ENCODE results near the gene MYRFL. TPM values are rescaled to one million over a fixed set of nuclear protein-coding genes. Genes with fewer than 3 reads are reported as not detected.

The MYRFL gene
- total and polyA plus RNA-seq, 5 donors from 2014 or later, result not detected

DNA sequence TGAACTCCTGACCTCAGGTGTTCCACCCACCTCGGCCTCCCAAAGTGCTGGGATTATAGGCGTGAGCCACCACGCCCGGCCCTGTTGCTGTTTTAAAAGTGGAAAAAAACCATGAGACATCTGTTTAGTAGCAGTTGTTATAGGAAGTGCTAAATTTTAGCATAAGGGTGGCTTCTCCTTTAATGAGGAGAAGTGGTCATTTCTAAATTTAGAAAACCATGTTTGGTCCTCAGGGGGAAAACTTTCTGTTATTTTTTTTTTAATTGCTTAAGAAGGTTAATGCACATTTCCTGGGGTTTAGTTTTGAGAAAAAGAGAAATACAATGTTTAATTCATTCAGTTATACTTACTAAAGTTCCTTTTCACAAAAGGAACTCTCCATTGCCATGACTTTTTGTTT lies 102.1 kb downstream of the MYRFL start:
- H3K4me1 ChIP-seq (ENCODE audit: control insufficient read depth, insufficient read depth, low read length, poor library complexity, severe bottlenecking), result no peaks in the 10 kb centered on the region
- DNase-seq (no peak), ATAC-seq (ENCODE audit: low read depth in 2 of 2) (no peak)
- H3K9me3 Mint-ChIP-seq, result no peaks in the 10 kb centered on the region
- H3K36me3 Mint-ChIP-seq, result no peaks in the 10 kb centered on the region
- H3K9me3 ChIP-seq (ENCODE audit: control insufficient read depth in 2 of 2, low read length in 2 of 2), result no peaks in the 10 kb centered on the region
- H3K27ac ChIP-seq (ENCODE audit: insufficient read depth, low read length, poor library complexity, severe bottlenecking), result no peak overlapping the region
- no peak overlapping the region for H3K4me3 Mint-ChIP-seq
- H3K4me1 Mint-ChIP-seq, result no peaks in the 10 kb centered on the region
- no peak overlapping the region for H3K4me3 ChIP-seq (ENCODE audit: low read depth, low read length)
- H3K27me3 ChIP-seq (ENCODE audit: control insufficient read depth, insufficient read depth, low read length), result no peaks in the 10 kb centered on the region
- no peak overlapping the region for H3K27ac Mint-ChIP-seq
- no peaks in the 10 kb centered on the region for H3K36me3 ChIP-seq (ENCODE audit: control insufficient read depth, insufficient read depth, low read length)
- H3K27me3 Mint-ChIP-seq, result peaks cover 10% of the 10 kb centered on the region

DNA sequence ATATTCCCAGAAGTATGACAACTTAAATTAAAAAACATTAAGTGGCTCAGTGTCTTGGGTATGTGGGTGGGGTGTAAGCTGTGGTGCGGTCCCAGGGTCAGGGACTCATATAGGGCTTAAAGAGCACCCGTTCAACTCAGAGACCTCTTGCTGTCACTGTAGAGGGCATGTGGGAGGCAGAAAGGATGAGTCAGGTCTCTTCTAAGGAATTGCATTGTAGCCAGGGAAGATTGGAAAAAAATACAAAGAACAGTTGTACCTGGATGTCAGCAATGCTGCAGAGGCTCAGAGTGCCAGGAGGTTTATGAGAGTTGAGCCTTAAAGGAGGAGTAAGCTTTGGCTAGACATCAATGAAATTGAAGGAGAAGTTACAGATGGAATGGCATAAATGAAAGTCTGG lies 104.1 kb downstream of the MYRFL start:
- no peak overlapping the region for H3K4me3 Mint-ChIP-seq
- no peaks in the 10 kb centered on the region for H3K9me3 Mint-ChIP-seq
- peaks cover 10% of the 10 kb centered on the region for H3K27me3 Mint-ChIP-seq
- Histone ChIP-seq H3K4me3 (ENCODE audit: low read depth, low read length) (no peak overlapping the region), H3K36me3 (ENCODE audit: control insufficient read depth, insufficient read depth, low read length) (no peaks in the 10 kb centered on the region), H3K4me1 (ENCODE audit: control insufficient read depth, insufficient read depth, low read length, poor library complexity, severe bottlenecking) (no peaks in the 10 kb centered on the region), H3K9me3 (ENCODE audit: control insufficient read depth in 2 of 2, low read length in 2 of 2) (no peaks in the 10 kb centered on the region), H3K27me3 (ENCODE audit: control insufficient read depth, insufficient read depth, low read length) (no peaks in the 10 kb centered on the region), H3K27ac (ENCODE audit: insufficient read depth, low read length, poor library complexity, severe bottlenecking) (no peak overlapping the region)
- H3K27ac Mint-ChIP-seq, result no peak overlapping the region
- no peaks in the 10 kb centered on the region for H3K4me1 Mint-ChIP-seq
- DNase-seq, result no peak
- no peaks in the 10 kb centered on the region for H3K36me3 Mint-ChIP-seq
- no peak for ATAC-seq (ENCODE audit: low read depth in 2 of 2)

DNA sequence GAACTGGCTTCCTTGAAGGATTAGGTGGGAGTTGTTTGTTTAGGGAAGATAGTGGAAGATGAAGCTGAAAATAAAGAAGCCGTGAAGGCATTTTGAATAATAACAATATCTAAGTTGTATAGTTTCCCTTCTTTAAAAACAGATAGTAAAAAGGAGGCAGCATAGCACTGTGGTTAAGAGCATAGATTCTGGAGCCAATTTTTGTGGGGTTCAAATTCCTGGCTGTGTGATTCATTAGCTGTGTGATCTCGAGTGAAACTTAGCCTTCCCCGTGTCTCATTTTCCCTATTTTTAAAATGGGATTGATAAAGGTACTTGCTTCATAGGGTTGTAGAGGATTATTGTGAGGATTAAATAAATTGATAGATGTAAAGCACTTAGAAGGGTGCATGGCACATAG lies 104.5 kb downstream of the MYRFL start:
- no peak overlapping the region for H3K4me3 Mint-ChIP-seq
- H3K27me3 Mint-ChIP-seq, result peaks cover 10% of the 10 kb centered on the region
- H3K4me3 ChIP-seq (ENCODE audit: low read depth, low read length), result no peak overlapping the region
- no peak overlapping the region for H3K27ac Mint-ChIP-seq
- ATAC-seq (ENCODE audit: low read depth in 2 of 2) (no peak), DNase-seq (no peak)
- H3K4me1 ChIP-seq (ENCODE audit: control insufficient read depth, insufficient read depth, low read length, poor library complexity, severe bottlenecking), result no peaks in the 10 kb centered on the region
- H3K9me3 Mint-ChIP-seq, result no peaks in the 10 kb centered on the region
- H3K27ac ChIP-seq (ENCODE audit: insufficient read depth, low read length, poor library complexity, severe bottlenecking), result no peak overlapping the region
- H3K36me3 ChIP-seq (ENCODE audit: control insufficient read depth, insufficient read depth, low read length), result no peaks in the 10 kb centered on the region
- no peaks in the 10 kb centered on the region for H3K4me1 Mint-ChIP-seq
- no peaks in the 10 kb centered on the region for H3K9me3 ChIP-seq (ENCODE audit: control insufficient read depth in 2 of 2, low read length in 2 of 2)
- H3K27me3 ChIP-seq (ENCODE audit: control insufficient read depth, insufficient read depth, low read length), result no peaks in the 10 kb centered on the region
- no peaks in the 10 kb centered on the region for H3K36me3 Mint-ChIP-seq

DNA sequence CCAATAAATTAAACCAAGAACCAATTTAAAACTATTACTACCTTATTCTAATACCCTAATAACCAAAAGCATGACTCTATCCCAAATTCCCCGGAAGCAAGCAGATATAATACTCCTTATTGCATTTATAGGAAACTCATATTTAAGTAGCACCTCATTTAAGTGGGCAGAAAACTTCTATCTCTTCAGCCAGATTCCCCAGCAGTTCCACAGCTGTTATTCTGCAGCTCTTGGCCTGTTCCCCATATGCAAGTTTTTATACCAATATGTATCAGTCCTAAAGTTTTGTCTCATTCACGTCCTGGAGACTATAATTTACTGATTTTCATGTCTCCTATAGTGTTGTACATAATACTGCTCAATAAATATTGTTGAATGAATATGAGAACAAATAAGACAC lies 106.5 kb downstream of the MYRFL start:
- Mint-ChIP-seq H3K27me3 (peaks cover 5% of the 10 kb centered on the region), H3K36me3 (no peaks in the 10 kb centered on the region), H3K4me3 (no peak overlapping the region), H3K9me3 (peaks cover 0 to 4% (median 0%) of the 10 kb centered on the region in 7 donors), H3K4me1 (no peaks in the 10 kb centered on the region), H3K27ac (no peak overlapping the region)
- no peak for ATAC-seq (ENCODE audit: low read depth in 2 of 2)
- Histone ChIP-seq H3K27ac (ENCODE audit: insufficient read depth, low read length, poor library complexity, severe bottlenecking) (no peak overlapping the region), H3K36me3 (ENCODE audit: control insufficient read depth, insufficient read depth, low read length) (no peaks in the 10 kb centered on the region), H3K4me1 (ENCODE audit: control insufficient read depth, insufficient read depth, low read length, poor library complexity, severe bottlenecking) (no peaks in the 10 kb centered on the region), H3K27me3 (ENCODE audit: control insufficient read depth, insufficient read depth, low read length) (no peaks in the 10 kb centered on the region), H3K9me3 (ENCODE audit: control insufficient read depth in 2 of 2, low read length in 2 of 2) (no peaks in the 10 kb centered on the region), H3K4me3 (ENCODE audit: low read depth, low read length) (no peak overlapping the region)
- no peak for DNase-seq

DNA sequence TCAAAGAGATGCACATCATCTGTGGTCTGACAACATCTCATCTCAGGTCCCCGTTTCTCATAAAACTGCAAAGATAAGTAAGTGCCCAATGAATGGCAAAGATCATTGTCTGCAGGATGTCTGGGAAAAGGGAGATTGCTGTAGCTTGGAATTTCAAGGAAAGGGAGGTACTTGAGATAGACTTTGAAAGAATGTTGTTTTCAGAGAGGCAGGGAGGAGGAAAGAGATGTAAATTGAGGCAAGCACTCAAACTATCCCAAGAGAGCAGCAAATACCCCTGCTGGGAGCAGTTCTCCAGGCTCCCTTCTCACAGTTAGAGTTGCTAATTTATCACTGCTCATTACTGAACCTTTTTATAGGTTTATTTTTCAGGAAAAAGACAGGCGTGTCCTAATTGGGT lies 107.1 kb downstream of the MYRFL start:
- no peak overlapping the region for H3K4me3 Mint-ChIP-seq
- Histone ChIP-seq H3K27ac (ENCODE audit: insufficient read depth, low read length, poor library complexity, severe bottlenecking) (no peak overlapping the region), H3K9me3 (ENCODE audit: control insufficient read depth in 2 of 2, low read length in 2 of 2) (no peaks in the 10 kb centered on the region), H3K27me3 (ENCODE audit: control insufficient read depth, insufficient read depth, low read length) (no peaks in the 10 kb centered on the region), H3K36me3 (ENCODE audit: control insufficient read depth, insufficient read depth, low read length) (no peaks in the 10 kb centered on the region), H3K4me1 (ENCODE audit: control insufficient read depth, insufficient read depth, low read length, poor library complexity, severe bottlenecking) (no peaks in the 10 kb centered on the region), H3K4me3 (ENCODE audit: low read depth, low read length) (no peak overlapping the region)
- H3K9me3 Mint-ChIP-seq, result peaks cover 0 to 4% (median 0%) of the 10 kb centered on the region in 7 donors
- ATAC-seq (ENCODE audit: low read depth in 2 of 2) (no peak), DNase-seq (no peak)
- H3K27me3 Mint-ChIP-seq, result peaks cover 4% of the 10 kb centered on the region
- H3K4me1 Mint-ChIP-seq, result no peaks in the 10 kb centered on the region
- H3K27ac Mint-ChIP-seq, result no peak overlapping the region
- H3K36me3 Mint-ChIP-seq, result no peaks in the 10 kb centered on the region

DNA sequence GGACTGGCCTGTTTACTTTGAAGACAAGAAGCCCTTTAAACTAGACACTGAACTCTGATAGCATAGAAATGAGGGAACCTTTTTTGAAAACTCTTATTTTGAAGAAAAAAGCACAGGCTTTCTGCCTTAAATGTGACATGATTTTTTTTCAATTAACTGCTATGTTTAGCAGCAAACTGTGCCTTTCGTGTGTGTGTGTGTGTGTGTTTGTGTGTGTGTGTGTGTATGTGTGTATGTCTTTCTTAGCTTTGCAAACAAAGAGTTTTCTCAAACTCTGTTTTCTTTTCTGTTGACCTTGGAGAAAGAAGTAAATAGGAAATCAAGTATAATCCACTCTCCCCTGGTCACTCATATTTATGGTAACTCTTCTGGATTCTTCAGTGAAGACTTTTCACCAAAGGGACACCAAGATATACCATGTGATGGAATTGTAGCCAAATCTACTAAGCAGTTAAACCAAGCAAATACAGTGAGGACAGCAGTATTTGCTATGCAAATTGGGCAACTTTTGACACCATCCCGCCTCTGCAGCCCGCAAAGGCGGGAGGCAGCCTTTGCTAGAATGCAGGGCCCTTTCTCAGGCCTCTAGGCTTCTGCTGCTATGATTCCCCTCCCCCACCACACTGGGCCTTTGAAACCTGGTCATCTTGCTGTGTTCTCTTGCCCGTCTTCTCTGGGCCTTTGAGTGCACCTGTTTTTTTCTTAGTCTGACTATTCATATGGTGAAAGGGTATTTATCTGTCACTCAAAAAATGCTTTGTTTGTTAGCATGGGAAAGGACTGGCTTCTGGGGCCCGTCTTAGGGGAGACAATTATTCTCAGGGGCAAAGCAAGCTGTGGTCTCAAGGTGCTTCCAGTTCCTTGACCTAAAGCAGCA lies 107.9 kb downstream of the MYRFL start:
- H3K36me3 Mint-ChIP-seq, result no peaks in the 10 kb centered on the region
- Histone ChIP-seq H3K9me3 (ENCODE audit: control insufficient read depth in 2 of 2, low read length in 2 of 2) (no peaks in the 10 kb centered on the region), H3K4me1 (ENCODE audit: control insufficient read depth, insufficient read depth, low read length, poor library complexity, severe bottlenecking) (no peaks in the 10 kb centered on the region), H3K36me3 (ENCODE audit: control insufficient read depth, insufficient read depth, low read length) (no peaks in the 10 kb centered on the region), H3K27ac (ENCODE audit: insufficient read depth, low read length, poor library complexity, severe bottlenecking) (no peak overlapping the region), H3K4me3 (ENCODE audit: low read depth, low read length) (no peak overlapping the region), H3K27me3 (ENCODE audit: control insufficient read depth, insufficient read depth, low read length) (no peaks in the 10 kb centered on the region)
- H3K27ac Mint-ChIP-seq, result no peak overlapping the region
- peaks cover 0 to 4% (median 0%) of the 10 kb centered on the region in 7 donors for H3K9me3 Mint-ChIP-seq
- no peaks in the 10 kb centered on the region for H3K4me1 Mint-ChIP-seq
- DNase-seq, result no peak
- H3K27me3 Mint-ChIP-seq, result peaks cover 4% of the 10 kb centered on the region
- no peak for ATAC-seq (ENCODE audit: low read depth in 2 of 2)
- H3K4me3 Mint-ChIP-seq, result no peak overlapping the region

DNA sequence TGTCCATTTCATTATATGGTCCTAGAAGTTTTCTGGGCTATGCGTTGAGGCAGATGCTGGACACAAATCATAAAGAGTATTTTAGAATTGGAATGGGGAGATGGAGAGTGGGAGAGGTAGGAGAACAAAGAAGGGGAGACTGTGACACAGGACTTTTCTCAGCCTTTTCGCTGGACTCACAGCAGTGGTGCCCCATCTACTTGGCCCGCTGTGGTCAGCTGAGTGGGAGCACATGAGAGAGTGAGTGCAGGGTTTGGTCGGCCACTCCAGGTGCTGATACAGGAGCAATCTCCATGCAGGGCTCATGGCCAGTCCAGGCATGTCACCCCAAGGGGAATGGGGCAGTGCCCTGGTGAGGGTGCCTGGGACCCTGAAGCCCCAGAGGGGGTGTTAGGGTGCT lies 109.0 kb downstream of the MYRFL start:
- Mint-ChIP-seq H3K4me1 (no peaks in the 10 kb centered on the region), H3K9me3 (peaks cover 0 to 4% (median 0%) of the 10 kb centered on the region in 7 donors), H3K4me3 (no peak overlapping the region), H3K36me3 (no peaks in the 10 kb centered on the region), H3K27ac (peak overlapping the region in 1 of 3 donors; percentile 5), H3K27me3 (peaks cover 4% of the 10 kb centered on the region)
- Histone ChIP-seq H3K27me3 (ENCODE audit: control insufficient read depth, insufficient read depth, low read length) (no peaks in the 10 kb centered on the region), H3K4me3 (ENCODE audit: low read depth, low read length) (no peak overlapping the region), H3K36me3 (ENCODE audit: control insufficient read depth, insufficient read depth, low read length) (no peaks in the 10 kb centered on the region), H3K4me1 (ENCODE audit: control insufficient read depth, insufficient read depth, low read length, poor library complexity, severe bottlenecking) (no peaks in the 10 kb centered on the region), H3K9me3 (ENCODE audit: control insufficient read depth in 2 of 2, low read length in 2 of 2) (no peaks in the 10 kb centered on the region), H3K27ac (ENCODE audit: insufficient read depth, low read length, poor library complexity, severe bottlenecking) (no peak overlapping the region)
- ATAC-seq (ENCODE audit: low read depth in 2 of 2) (no peak), DNase-seq (no peak)

DNA sequence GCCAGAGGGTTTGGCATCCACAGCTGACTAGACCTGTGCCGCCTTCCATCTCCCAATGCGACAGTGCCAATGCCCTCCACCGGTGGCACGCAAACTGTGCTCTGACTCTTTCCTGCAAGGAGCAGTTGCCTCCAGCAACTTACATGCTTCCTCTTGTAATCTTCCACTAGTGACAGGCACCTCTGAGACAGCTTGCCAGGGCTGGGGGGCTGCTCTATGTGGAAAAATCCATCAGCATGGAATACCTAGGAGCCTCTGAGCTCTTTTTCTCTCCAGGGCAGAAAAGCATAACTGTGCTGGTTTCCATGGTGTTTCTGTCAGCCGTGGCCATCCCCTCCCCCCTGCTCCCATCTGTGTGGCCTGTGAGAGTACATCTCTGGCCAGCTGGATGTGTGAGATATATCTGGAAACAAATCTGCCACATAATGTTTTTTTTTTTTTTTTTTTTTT lies 110.6 kb downstream of the MYRFL start:
- Histone ChIP-seq H3K4me1 (ENCODE audit: control insufficient read depth, insufficient read depth, low read length, poor library complexity, severe bottlenecking) (no peaks in the 10 kb centered on the region), H3K4me3 (ENCODE audit: low read depth, low read length) (no peak overlapping the region), H3K27me3 (ENCODE audit: control insufficient read depth, insufficient read depth, low read length) (no peaks in the 10 kb centered on the region), H3K36me3 (ENCODE audit: control insufficient read depth, insufficient read depth, low read length) (no peaks in the 10 kb centered on the region), H3K27ac (ENCODE audit: insufficient read depth, low read length, poor library complexity, severe bottlenecking) (no peak overlapping the region), H3K9me3 (ENCODE audit: control insufficient read depth in 2 of 2, low read length in 2 of 2) (no peaks in the 10 kb centered on the region)
- Mint-ChIP-seq H3K27me3 (peaks cover 4% of the 10 kb centered on the region), H3K27ac (no peak overlapping the region), H3K4me3 (no peak overlapping the region), H3K9me3 (peaks cover 0 to 4% (median 0%) of the 10 kb centered on the region in 7 donors), H3K36me3 (no peaks in the 10 kb centered on the region), H3K4me1 (no peaks in the 10 kb centered on the region)
- DNase-seq (no peak), ATAC-seq (ENCODE audit: low read depth in 2 of 2) (no peak)
